ENCODE data around the gene FOXP2. TPM values are rescaled to one million over a fixed set of nuclear protein-coding genes. Genes with fewer than 3 reads are reported as not detected.

The FOXP2 gene
- total and polyA plus RNA-seq, 2 donors (not counting 1 experiment from before 2014, with no cell fraction given), result not detected

DNA sequence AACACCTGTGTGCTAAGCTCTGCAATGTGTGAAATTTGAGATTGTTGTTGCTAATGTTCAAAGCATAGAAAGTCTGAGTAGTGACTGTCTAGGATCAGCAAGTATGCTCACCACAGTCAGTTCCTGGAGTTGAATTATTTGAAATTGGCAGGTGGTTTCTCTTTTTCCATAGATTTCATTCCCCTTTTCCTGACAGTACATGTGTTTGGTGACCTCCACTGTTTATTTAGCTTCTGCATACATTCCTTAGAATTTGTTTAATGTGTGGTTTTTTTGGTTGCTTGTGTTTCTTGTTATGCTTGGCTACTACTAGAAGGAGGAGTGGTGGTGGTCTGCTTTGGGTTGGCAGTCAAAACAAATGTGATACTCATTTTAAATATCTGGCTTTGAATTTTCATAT is 52.3 kb downstream of the FOXP2 start:
- ATAC-seq (ENCODE audit: low read depth), result no peak
- TF ChIP-seq, protein P1, sequence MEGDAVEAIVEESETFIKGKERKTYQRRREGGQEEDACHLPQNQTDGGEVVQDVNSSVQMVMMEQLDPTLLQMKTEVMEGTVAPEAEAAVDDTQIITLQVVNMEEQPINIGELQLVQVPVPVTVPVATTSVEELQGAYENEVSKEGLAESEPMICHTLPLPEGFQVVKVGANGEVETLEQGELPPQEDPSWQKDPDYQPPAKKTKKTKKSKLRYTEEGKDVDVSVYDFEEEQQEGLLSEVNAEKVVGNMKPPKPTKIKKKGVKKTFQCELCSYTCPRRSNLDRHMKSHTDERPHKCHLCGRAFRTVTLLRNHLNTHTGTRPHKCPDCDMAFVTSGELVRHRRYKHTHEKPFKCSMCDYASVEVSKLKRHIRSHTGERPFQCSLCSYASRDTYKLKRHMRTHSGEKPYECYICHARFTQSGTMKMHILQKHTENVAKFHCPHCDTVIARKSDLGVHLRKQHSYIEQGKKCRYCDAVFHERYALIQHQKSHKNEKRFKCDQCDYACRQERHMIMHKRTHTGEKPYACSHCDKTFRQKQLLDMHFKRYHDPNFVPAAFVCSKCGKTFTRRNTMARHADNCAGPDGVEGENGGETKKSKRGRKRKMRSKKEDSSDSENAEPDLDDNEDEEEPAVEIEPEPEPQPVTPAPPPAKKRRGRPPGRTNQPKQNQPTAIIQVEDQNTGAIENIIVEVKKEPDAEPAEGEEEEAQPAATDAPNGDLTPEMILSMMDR (IDR thresholded peaks at IDR 0.05), result no peak
- TF ChIP-seq EZH2 (IDR thresholded peaks at IDR 0.05; ENCODE audit: borderline replicate concordance, insufficient read depth, low read depth, low read length, poor library complexity, severe bottlenecking), result no peak
- H3K79me2 ChIP-seq (ENCODE audit: control insufficient read depth, insufficient read depth, low read length), result no peaks in the 10 kb centered on the region
- Mint-ChIP-seq H3K27ac (no peak overlapping the region), H3K27me3 (no peaks in the 10 kb centered on the region), H3K9me3 (ENCODE audit: insufficient read depth) (no peaks in the 10 kb centered on the region), H3K4me3 (no peak overlapping the region), H3K4me1 (no peaks in the 10 kb centered on the region)
- ChIA-PET POLR2A (no interaction called here), CTCF (no interaction called here)
- DNase-seq, result no peak
- intact Hi-C loops (cut with micrococcal nuclease), result no loop called here
- no peak overlapping the region for H2AFZ ChIP-seq (ENCODE audit: insufficient read depth, low read depth, low read length, poor library complexity, severe bottlenecking)
- no peak overlapping the region for H3K9ac ChIP-seq (ENCODE audit: low read length)
- H3K4me3 ChIP-seq (ENCODE audit: control extremely low read depth in 1 of 5, extremely low read depth in 1 of 5, insufficient read depth in 1 of 5, low read depth in 2 of 5, low read length in 4 of 5), result no peak overlapping the region
- H3K4me2 ChIP-seq (replicated peaks; ENCODE audit: low read depth, low read length, poor library complexity, severe bottlenecking), result no peak overlapping the region
- H3K27me3 ChIP-seq (replicated peaks in 1 of 4; ENCODE audit: control extremely low read depth in 1 of 4, control insufficient read depth in 3 of 4, insufficient read depth in 4 of 4, low read length in 3 of 4), result no peaks in the 10 kb centered on the region
- H4K20me1 ChIP-seq (ENCODE audit: control insufficient read depth, insufficient read depth, low read length, poor library complexity, severe bottlenecking), result no peaks in the 10 kb centered on the region
- no peaks in the 10 kb centered on the region for H3K4me1 ChIP-seq (ENCODE audit: control insufficient read depth in 2 of 2, insufficient read depth in 2 of 2, low read length in 2 of 2)
- no peaks in the 10 kb centered on the region for H3K36me3 ChIP-seq (replicated peaks in 1 of 2; ENCODE audit: control extremely low read depth in 1 of 2, control insufficient read depth in 1 of 2, extremely low read depth in 1 of 2, insufficient read depth in 2 of 2, low read length in 1 of 2)
- H3K9me3 ChIP-seq (ENCODE audit: control extremely low read depth in 1 of 3, control insufficient read depth in 2 of 3, insufficient read depth in 1 of 3, low read length in 2 of 3), result no peaks in the 10 kb centered on the region
- no peak overlapping the region for H3K27ac ChIP-seq (ENCODE audit: low read length in 2 of 2)

DNA sequence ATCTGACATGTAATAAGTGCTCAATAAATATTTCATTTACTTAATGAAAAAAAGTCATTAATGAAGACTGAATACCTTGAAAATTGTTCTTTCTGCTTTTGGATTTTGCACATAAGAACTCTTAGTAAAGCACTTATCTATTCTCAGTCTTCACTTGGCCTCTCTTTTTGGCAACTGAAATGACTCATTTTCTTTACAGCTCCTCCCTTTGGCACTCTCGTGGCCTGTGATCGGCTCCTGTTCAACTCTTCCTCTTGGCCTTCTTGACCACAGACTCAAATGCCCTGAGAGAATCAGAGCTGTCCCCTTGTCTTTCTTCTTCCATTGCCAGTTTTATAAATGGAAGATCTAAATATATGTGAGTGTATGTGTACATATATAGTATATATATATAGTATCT is 54.2 kb downstream of the FOXP2 start:
- H3K4me3 Mint-ChIP-seq, result no peak overlapping the region
- no peaks in the 10 kb centered on the region for H3K9me3 Mint-ChIP-seq (ENCODE audit: insufficient read depth)
- no peak overlapping the region for H3K27ac Mint-ChIP-seq
- POLR2A ChIA-PET, result no interaction called here
- Histone ChIP-seq H3K79me2 (ENCODE audit: control insufficient read depth, insufficient read depth, low read length) (no peaks in the 10 kb centered on the region), H3K4me1 (ENCODE audit: control insufficient read depth in 2 of 2, insufficient read depth in 2 of 2, low read length in 2 of 2) (no peaks in the 10 kb centered on the region), H3K9ac (ENCODE audit: low read length) (no peak overlapping the region), H3K27ac (ENCODE audit: low read length in 2 of 2) (no peak overlapping the region), H3K4me2 (replicated peaks; ENCODE audit: low read depth, low read length, poor library complexity, severe bottlenecking) (no peak overlapping the region), H4K20me1 (ENCODE audit: control insufficient read depth, insufficient read depth, low read length, poor library complexity, severe bottlenecking) (no peaks in the 10 kb centered on the region), H2AFZ (ENCODE audit: insufficient read depth, low read depth, low read length, poor library complexity, severe bottlenecking) (no peak overlapping the region), H3K36me3 (replicated peaks in 1 of 2; ENCODE audit: control extremely low read depth in 1 of 2, control insufficient read depth in 1 of 2, extremely low read depth in 1 of 2, insufficient read depth in 2 of 2, low read length in 1 of 2) (no peaks in the 10 kb centered on the region), H3K27me3 (replicated peaks in 1 of 4; ENCODE audit: control extremely low read depth in 1 of 4, control insufficient read depth in 3 of 4, insufficient read depth in 4 of 4, low read length in 3 of 4) (no peaks in the 10 kb centered on the region), H3K4me3 (ENCODE audit: control extremely low read depth in 1 of 5, extremely low read depth in 1 of 5, insufficient read depth in 1 of 5, low read depth in 2 of 5, low read length in 4 of 5) (no peak overlapping the region), H3K9me3 (ENCODE audit: control extremely low read depth in 1 of 3, control insufficient read depth in 2 of 3, insufficient read depth in 1 of 3, low read length in 2 of 3) (no peaks in the 10 kb centered on the region)
- H3K4me1 Mint-ChIP-seq, result no peaks in the 10 kb centered on the region
- TF ChIP-seq, protein P1 (IDR thresholded peaks at IDR 0.05), result no peak
- no peak for TF ChIP-seq EZH2 (IDR thresholded peaks at IDR 0.05; ENCODE audit: borderline replicate concordance, insufficient read depth, low read depth, low read length, poor library complexity, severe bottlenecking)
- intact Hi-C loops (cut with micrococcal nuclease), result no loop called here
- no peak for ATAC-seq (ENCODE audit: low read depth)
- DNase-seq, result no peak
- WGBS (ENCODE audit: insufficient coverage), result 100% methylated on average over 1 of the region's 2 CpGs
- H3K27me3 Mint-ChIP-seq, result no peaks in the 10 kb centered on the region
- CTCF ChIA-PET, result no interaction called here

Measured in B cell (primary cell).